HG03460 (cell line): ENCODE data around the gene ZEB2.

ENCODE experiments used
- ATAC-seq: cut with Tn5 transposase; IDR thresholded peaks from one replicate; pipeline ENCODE4 v1.9.1; 2021; ENCODE audit not compliant: unreplicated experiment

Gene ZEB2

GRCh38 chr2:144529841-144530240 is 9.9 kb upstream of the ZEB2 start:
- no peak for ATAC-seq

GRCh38 chr2:144528108-144528507 is 8.2 kb upstream of the ZEB2 start:
- ATAC-seq, result no peak

- no peak for ATAC-seq
These were observed 6.9 kb upstream of the ZEB2 start for GRCh38 chr2:144526831-144527230.

- ATAC-seq, result no peak
These were observed 4.4 kb upstream of the ZEB2 start for GRCh38 chr2:144524118-144525009.

- ATAC-seq, result no peak
These were observed 3.7 kb upstream of the ZEB2 start for GRCh38 chr2:144523596-144524117.

GRCh38 chr2:144522897-144523595 is 3.1 kb upstream of the ZEB2 start:
- ATAC-seq, result no peak

GRCh38 chr2:144522176-144522896 is 2.4 kb upstream of the ZEB2 start:
- no peak for ATAC-seq

- no peak for ATAC-seq
These were observed 1.8 kb upstream of the ZEB2 start for GRCh38 chr2:144521686-144522085.

- ATAC-seq, result no peak
These were observed 1.0 kb upstream of the ZEB2 start for GRCh38 chr2:144520756-144521487.

GRCh38 chr2:144519597-144519933 is 354 bp downstream of the ZEB2 start:
- no peak for ATAC-seq

- peak; percentile 59 for ATAC-seq
These were observed 947 bp downstream of the ZEB2 start for GRCh38 chr2:144518748-144519596.

GRCh38 chr2:144517866-144518747 is 1.8 kb downstream of the ZEB2 start:
- no peak for ATAC-seq

- peak; percentile 52 for ATAC-seq
These were observed 2.7 kb downstream of the ZEB2 start for GRCh38 chr2:144516981-144517865.

GRCh38 chr2:144516411-144516980 is 3.4 kb downstream of the ZEB2 start:
- peak; percentile 10 for ATAC-seq

GRCh38 chr2:144515696-144516410 is 4.1 kb downstream of the ZEB2 start:
- ATAC-seq, result no peak

- ATAC-seq, result no peak
These were observed 4.7 kb downstream of the ZEB2 start for GRCh38 chr2:144515099-144515695.
